Activated T-helper 1 cell treated with anti-CD3 and anti-CD28 coated beads, Interleukin-12 subunit alpha, Interleukin-12 subunit beta, Interleukin-2, Interleukin-4 antibody, amounts not matched to agents 30 ng/mL and 10 ng/mL and 1 ng/mL, durations not matched to agents 14 hours and 24 hours and 36 hours (primary cell): ENCODE data around the gene ALPK3. TPM values are rescaled to one million over a fixed set of nuclear protein-coding genes. Genes with fewer than 3 reads are reported as not detected.

Experiments
- DNase-seq: peaks from one replicate; pipeline ENCODE4 v3.0.0; 2021; ENCODE audit warnings: low spot score
- H3K27ac Mint-ChIP-seq: one replicate; pipeline ENCODE4 v1.8.0; 2021; ENCODE audit warnings: mild to moderate bottlenecking, mixed read lengths
- H3K27me3 Mint-ChIP-seq: one replicate; pipeline ENCODE4 v1.8.0; 2022; ENCODE audit warnings: mild to moderate bottlenecking, moderate library complexity, mixed read lengths; ENCODE audit not compliant: insufficient read depth
- H3K36me3 Mint-ChIP-seq: one replicate; pipeline ENCODE4 v1.8.0; 2021; ENCODE audit warnings: low read depth, mixed read lengths
- H3K4me1 Mint-ChIP-seq: one replicate; pipeline ENCODE4 v1.8.0; 2021; ENCODE audit warnings: low read depth, mixed read lengths
- H3K4me3 Mint-ChIP-seq: one replicate; pipeline ENCODE4 v1.8.0; 2021; ENCODE audit warnings: mild to moderate bottlenecking, moderate library complexity, mixed read lengths
- H3K9me3 Mint-ChIP-seq: one replicate; pipeline ENCODE4 v1.8.0; 2021; ENCODE audit warnings: mixed read lengths
- intact Hi-C: fragments of 100-400 bp; cut with micrococcal nuclease; formaldehyde crosslinking; loops from one replicate; pipeline ENCODE4 v1.15.1; 2024
- total RNA-seq: library from RNA; stranded (reverse); gene quantifications from 2 replicates; pipeline ENCODE4 v1.2.3, GENCODE V29; 2022

The ALPK3 gene
- total RNA-seq, 1 donor from 2014 or later, result 0.10 TPM

DNA sequence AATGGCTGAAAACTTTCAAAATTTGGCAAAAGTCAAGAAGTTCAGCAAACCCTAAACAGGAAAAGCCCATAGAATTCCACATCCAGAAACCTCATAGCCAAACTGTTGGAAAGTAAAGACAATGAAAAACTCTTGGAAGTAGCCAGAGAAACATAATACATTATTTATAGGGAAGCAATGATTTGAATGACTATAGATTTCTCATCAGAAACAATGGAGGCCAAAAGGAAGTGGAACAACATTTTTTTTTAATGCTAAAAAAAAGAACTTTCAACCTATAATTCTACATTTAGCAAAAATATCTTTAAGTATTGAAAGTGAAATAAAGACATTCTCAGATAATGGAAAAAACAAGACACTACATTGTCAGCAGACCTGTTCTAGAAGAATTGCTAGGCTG is 30.2 kb downstream of the ALPK3 start:
- Mint-ChIP-seq H3K27ac (no peak overlapping the region), H3K4me1 (no peaks in the 10 kb centered on the region), H3K27me3 (no peaks in the 10 kb centered on the region), H3K36me3 (no peaks in the 10 kb centered on the region), H3K4me3 (no peak overlapping the region), H3K9me3 (peaks cover 10% of the 10 kb centered on the region)
- DNase-seq, result no peak
- intact Hi-C loops, result no loop called here

DNA sequence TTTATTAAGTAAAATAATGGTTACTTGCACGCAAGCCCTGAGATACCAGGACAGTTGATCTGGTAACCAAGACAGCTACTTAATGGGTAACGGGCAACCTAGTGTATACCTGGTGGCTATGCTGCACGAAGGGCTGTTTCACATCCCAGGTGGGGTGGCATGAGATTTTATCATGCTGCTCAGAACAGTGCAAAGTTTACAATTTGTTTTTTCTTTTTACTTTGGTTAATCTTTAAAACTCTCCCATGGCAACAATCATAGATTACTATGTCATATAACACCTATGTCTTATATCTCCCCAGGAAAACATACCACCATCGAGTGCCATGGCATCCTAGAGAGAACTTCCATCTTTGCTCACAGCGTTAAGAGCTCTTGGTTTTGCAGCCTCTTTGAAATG is 35.1 kb downstream of the ALPK3 start:
- no peak for DNase-seq
- Mint-ChIP-seq H3K27me3 (peaks cover 2% of the 10 kb centered on the region), H3K4me3 (no peak overlapping the region), H3K4me1 (no peaks in the 10 kb centered on the region), H3K9me3 (peaks cover 2% of the 10 kb centered on the region), H3K36me3 (no peaks in the 10 kb centered on the region), H3K27ac (no peak overlapping the region)
- intact Hi-C loops, result no loop called here

DNA sequence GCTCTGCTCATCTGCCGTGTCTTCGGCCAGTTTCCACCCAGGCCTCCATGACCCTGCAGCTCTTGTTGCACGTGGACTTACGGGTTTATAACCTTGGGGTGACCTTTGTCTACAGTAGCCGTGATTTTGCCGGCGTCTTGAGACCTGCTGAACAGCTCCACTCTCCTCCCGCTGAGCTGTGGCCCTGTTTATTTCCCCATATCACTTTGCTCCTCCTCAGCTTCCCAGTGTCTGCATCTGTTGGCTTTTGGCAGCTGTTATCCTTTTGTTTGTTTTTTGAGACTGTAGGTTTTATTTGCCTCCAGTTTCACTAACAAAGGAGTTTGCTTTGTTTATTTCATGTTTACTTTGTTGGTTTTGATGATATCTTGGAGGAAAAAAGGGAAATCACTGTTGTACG is 38.0 kb downstream of the ALPK3 start:
- DNase-seq, result no peak
- Mint-ChIP-seq H3K4me1 (no peaks in the 10 kb centered on the region), H3K4me3 (no peak overlapping the region), H3K9me3 (no peaks in the 10 kb centered on the region), H3K27ac (no peak overlapping the region), H3K27me3 (peaks cover 2% of the 10 kb centered on the region), H3K36me3 (no peaks in the 10 kb centered on the region)
- intact Hi-C loops, result no loop called here

DNA sequence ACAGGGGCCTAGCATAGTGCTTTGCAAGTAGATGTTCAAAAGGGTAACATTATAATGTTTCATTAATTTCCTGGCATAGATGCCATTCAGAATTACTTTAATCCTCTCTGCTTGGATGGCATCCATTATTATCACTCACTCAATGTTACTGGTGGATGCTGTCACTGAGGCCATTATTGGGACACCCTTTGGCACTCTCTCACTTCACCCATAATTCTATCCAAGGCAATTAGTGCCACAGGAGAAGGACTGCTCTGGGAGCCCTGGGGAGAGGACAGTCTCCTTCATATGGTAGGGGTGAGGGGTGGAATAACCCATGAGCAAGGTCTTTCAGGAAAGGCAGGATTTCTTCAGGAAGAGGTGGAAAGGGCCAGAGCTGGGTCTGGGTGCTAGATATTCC is 38.6 kb downstream of the ALPK3 start:
- DNase-seq, result no peak
- H3K9me3 Mint-ChIP-seq, result no peaks in the 10 kb centered on the region
- H3K27ac Mint-ChIP-seq, result no peak overlapping the region
- peaks cover 2% of the 10 kb centered on the region for H3K27me3 Mint-ChIP-seq
- H3K4me1 Mint-ChIP-seq, result no peaks in the 10 kb centered on the region
- H3K4me3 Mint-ChIP-seq, result no peak overlapping the region
- no peaks in the 10 kb centered on the region for H3K36me3 Mint-ChIP-seq
- intact Hi-C loops, result no loop called here

DNA sequence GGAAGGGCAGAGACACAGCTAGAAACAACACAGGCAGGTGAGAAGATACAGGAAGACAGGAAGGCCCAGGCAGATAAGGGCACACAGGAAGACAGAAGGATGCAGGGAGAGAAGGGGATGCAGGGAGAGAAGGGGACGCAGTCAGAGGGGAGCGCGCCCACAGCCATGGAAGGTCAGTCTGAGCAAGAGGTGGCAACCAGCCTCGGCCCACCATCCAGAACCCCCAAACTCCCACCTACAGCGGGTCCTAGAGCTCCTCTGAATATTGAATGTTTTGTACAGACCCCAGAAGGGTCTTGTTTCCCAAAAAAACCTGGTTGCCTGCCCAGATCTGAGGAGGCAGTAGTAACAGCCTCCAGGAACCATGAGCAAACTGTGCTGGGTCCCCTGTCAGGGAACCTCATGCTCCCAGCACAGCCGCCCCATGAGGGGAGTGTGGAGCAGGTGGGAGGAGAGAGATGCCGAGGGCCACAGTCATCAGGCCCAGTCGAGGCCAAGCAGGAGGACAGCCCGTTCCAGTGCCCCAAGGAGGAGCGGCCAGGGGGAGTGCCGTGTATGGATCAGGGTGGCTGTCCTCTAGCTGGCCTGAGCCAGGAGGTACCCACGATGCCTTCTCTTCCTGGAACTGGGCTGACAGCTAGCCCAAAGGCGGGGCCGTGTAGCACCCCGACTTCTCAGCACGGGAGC is 39.7 kb downstream of the ALPK3 start:
- no peaks in the 10 kb centered on the region for H3K9me3 Mint-ChIP-seq
- H3K36me3 Mint-ChIP-seq, result no peaks in the 10 kb centered on the region
- intact Hi-C loops, result no loop called here
- no peak for DNase-seq
- H3K27ac Mint-ChIP-seq, result no peak overlapping the region
- peaks cover 2% of the 10 kb centered on the region for H3K27me3 Mint-ChIP-seq
- H3K4me3 Mint-ChIP-seq, result no peak overlapping the region
- H3K4me1 Mint-ChIP-seq, result no peaks in the 10 kb centered on the region

DNA sequence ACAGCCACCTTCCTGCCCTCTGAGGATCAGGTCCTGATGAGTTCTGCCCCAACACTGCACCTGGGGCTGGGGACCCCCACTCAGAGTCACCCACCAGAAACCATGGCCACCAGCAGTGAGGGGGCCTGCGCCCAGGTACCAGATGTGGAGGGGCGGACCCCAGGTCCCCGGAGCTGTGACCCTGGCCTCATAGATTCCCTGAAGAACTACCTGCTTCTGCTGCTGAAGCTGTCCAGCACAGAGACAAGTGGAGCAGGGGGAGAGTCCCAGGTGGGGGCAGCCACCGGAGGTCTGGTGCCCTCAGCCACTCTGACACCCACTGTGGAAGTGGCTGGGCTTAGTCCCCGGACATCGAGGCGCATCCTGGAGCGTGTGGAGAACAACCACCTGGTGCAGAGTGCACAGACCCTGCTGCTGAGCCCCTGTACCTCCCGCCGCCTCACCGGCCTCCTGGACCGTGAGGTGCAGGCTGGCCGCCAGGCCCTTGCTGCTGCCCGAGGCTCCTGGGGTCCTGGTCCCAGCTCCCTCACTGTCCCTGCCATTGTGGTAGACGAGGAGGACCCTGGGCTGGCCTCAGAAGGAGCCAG is 40.4 kb downstream of the ALPK3 start:
- DNase-seq, result no peak
- intact Hi-C loops, result no loop called here
- Mint-ChIP-seq H3K36me3 (no peaks in the 10 kb centered on the region), H3K27me3 (peaks cover 2% of the 10 kb centered on the region), H3K27ac (no peak overlapping the region), H3K9me3 (no peaks in the 10 kb centered on the region), H3K4me3 (no peak overlapping the region), H3K4me1 (no peaks in the 10 kb centered on the region)

DNA sequence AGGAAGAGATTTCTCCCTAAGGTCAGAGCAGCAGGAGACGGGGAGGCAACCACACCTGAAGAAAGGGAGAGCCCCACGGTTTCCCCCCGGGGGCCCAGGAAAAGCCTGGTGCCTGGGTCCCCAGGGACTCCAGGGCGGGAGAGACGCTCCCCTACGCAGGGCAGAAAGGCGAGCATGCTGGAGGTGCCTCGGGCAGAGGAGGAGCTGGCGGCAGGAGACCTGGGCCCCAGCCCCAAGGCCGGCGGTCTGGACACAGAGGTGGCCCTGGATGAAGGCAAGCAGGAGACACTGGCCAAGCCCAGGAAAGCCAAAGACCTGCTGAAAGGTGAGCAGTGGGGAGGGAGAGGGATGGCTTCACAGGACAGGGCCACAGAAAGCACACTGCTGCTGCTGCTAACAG is 41.1 kb downstream of the ALPK3 start:
- H3K4me3 Mint-ChIP-seq, result no peak overlapping the region
- no peaks in the 10 kb centered on the region for H3K36me3 Mint-ChIP-seq
- no peak overlapping the region for H3K27ac Mint-ChIP-seq
- DNase-seq, result no peak
- H3K4me1 Mint-ChIP-seq, result no peaks in the 10 kb centered on the region
- peaks cover 2% of the 10 kb centered on the region for H3K27me3 Mint-ChIP-seq
- H3K9me3 Mint-ChIP-seq, result no peaks in the 10 kb centered on the region
- intact Hi-C loops, result no loop called here

DNA sequence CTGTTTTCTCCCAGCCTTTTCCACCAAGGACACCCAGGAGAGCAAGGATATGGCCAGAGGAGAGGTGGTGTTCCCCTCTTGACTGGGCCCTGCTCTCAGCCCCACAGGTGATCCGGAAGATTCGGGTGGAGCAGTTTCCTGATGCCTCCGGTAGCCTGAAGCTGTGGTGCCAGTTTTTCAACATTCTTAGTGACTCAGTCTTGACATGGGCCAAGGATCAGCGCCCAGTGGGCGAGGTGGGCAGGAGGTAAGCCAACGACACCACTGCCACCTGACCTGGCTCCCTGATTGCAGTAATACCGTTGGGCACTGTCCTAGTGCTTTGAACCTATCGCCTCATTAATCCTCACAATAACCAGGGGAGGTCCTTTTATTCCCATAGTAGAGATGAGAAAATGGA is 42.0 kb downstream of the ALPK3 start:
- H3K27ac Mint-ChIP-seq, result no peak overlapping the region
- H3K4me1 Mint-ChIP-seq, result no peaks in the 10 kb centered on the region
- peaks cover 5% of the 10 kb centered on the region for H3K27me3 Mint-ChIP-seq
- intact Hi-C loops, result no loop called here
- no peaks in the 10 kb centered on the region for H3K9me3 Mint-ChIP-seq
- H3K4me3 Mint-ChIP-seq, result no peak overlapping the region
- no peak for DNase-seq
- no peaks in the 10 kb centered on the region for H3K36me3 Mint-ChIP-seq

DNA sequence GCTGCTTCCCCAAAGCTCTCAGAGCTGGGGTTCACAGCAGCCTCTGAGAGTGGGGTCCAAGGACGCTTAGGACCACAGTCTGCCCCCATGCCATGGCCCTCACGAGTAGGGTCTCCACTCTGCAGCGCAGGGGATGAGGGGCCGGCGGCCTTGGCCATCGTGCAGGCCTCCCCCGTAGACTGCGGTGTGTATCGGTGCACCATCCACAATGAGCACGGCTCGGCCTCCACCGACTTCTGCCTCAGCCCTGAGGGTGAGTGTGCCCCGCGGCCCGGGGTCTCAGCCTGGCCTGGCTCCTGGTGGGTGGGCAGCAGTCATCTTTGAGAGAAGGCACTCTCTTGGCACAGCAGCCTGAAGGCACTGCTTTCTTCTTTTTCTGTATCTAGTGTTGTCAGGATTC is 42.5 kb downstream of the ALPK3 start:
- H3K27ac Mint-ChIP-seq, result no peak overlapping the region
- intact Hi-C loops, result no loop called here

DNA sequence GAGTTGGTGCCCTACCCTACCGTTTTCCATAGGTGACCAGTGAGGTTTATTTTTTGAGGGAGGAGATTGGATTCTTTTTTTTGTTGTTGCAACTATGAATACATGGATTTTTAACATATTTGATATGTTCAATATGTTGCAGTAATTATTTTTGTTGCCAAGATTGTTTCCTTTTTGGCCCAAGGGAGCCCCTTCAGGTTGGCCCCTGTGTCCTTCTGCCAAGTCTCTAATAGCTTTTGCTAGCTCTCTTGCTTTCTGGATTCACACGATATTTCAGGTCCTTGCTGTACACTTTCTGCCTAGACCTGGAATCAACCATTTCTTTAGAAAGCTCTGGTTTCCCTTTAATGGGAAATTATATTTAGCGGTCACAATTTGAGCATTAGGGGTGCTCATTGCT is 44.6 kb downstream of the ALPK3 start:
- Mint-ChIP-seq H3K36me3 (no peaks in the 10 kb centered on the region), H3K4me1 (no peaks in the 10 kb centered on the region), H3K9me3 (no peaks in the 10 kb centered on the region), H3K27ac (no peak overlapping the region), H3K4me3 (no peak overlapping the region), H3K27me3 (peaks cover 3% of the 10 kb centered on the region)
- no peak for DNase-seq
- intact Hi-C loops, result no loop called here

More for the DNA sequence above, 42.5 kb downstream of the ALPK3 start:
- Mint-ChIP-seq H3K4me3 (no peak overlapping the region), H3K27me3 (peaks cover 5% of the 10 kb centered on the region), H3K9me3 (no peaks in the 10 kb centered on the region), H3K4me1 (no peaks in the 10 kb centered on the region), H3K36me3 (no peaks in the 10 kb centered on the region)
- DNase-seq, result no peak

DNA sequence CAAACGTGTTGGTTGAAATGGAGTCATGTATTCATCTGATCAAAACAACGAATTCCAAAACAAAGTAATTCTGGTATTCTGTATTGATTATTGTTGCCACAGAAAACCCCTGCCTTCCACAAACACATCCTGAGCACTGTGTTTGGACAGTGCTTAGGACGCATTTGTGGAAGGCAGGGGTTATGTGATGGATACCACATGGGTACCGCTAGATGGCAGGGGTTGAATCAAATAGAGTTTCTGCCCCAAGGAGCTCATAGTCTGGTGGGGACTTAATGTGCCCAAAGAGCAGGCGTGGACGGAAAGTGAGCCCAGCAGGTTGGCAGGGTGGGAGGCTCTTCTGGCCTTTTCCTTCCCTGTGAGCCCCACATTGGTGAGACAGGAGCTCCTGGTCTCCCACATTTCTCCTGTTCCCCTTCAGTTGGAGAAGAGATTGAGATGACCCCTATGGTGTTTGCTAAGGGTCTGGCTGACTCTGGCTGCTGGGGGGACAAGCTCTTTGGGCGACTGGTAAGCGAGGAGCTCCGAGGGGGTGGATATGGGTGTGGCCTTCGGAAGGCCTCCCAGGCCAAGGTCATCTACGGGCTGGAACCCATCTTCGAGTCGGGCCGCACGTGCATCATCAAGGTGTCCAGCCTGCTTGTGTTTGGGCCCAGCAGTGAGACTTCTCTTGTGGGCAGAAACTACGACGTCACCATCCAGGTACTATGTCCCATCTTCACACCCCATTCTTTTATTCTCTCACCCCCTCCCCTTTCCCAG is 45.2 kb downstream of the ALPK3 start:
- intact Hi-C loops, result no loop called here
- Mint-ChIP-seq H3K27me3 (peaks cover 3% of the 10 kb centered on the region), H3K4me1 (no peaks in the 10 kb centered on the region), H3K9me3 (no peaks in the 10 kb centered on the region), H3K4me3 (no peak overlapping the region), H3K36me3 (no peaks in the 10 kb centered on the region), H3K27ac (no peak overlapping the region)
- DNase-seq, result no peak

DNA sequence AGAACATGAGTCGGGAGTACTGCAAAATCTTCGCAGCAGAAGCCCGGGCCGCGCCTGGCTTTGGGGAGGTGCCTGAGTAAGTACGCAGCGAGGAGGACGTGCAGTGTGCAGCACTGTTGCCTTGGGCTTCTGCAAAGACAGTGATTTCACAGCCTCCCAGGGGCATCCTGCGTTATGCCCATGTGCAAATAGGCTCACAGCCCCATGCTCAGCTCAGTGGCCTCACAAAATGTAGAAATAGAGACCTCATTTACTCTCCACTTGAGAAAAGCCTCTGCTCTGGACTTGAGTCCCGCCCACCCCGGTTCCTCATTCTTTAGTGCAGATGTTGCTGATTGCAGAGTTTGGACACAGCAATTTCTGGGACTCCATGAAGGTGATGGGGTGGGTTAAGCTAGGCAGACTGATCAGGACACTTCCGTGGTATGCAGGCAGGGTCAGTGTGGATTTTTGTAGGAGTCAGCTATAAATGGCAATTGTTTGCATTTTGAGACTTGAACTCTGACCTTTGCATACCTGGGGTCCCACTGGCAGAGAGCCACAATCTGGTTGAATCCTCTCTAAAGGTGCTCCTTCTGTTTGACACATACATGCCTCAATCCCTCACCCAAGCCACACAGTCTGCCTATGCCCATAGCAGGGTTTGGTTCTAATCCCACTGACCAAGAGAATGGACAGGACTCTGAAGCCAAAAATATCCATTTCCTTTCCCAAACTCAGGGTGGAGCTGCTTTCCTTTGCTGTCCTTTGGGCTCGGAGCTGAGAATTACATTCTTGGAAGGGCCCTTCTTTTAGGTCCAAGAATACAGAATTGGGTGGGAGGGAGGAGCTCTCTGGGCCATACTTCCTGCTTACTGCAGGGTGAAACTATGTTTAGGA is 46.6 kb downstream of the ALPK3 start:
- H3K36me3 Mint-ChIP-seq, result no peaks in the 10 kb centered on the region
- no peak overlapping the region for H3K27ac Mint-ChIP-seq
- H3K4me3 Mint-ChIP-seq, result no peak overlapping the region
- no peaks in the 10 kb centered on the region for H3K4me1 Mint-ChIP-seq
- no peak for DNase-seq
- no peaks in the 10 kb centered on the region for H3K9me3 Mint-ChIP-seq
- intact Hi-C loops, result no loop called here
- peaks cover 3% of the 10 kb centered on the region for H3K27me3 Mint-ChIP-seq

DNA sequence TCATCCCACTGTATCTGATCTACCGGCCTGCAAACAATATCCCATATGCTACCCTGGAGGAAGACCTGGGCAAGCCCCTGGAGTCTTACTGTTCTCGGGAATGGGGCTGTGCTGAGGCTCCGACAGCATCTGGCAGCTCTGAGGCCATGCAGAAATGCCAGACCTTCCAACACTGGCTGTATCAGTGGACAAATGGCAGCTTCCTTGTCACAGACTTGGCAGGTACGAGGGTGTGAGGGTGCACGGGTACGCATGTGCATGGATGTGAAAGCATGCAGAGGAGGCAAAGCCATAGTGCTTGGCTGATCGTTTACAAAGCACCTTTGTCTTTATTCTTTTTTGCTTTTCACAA is 47.3 kb downstream of the ALPK3 start:
- no peak overlapping the region for H3K27ac Mint-ChIP-seq
- no peak for DNase-seq
- H3K4me3 Mint-ChIP-seq, result no peak overlapping the region
- H3K9me3 Mint-ChIP-seq, result no peaks in the 10 kb centered on the region
- H3K27me3 Mint-ChIP-seq, result peaks cover 3% of the 10 kb centered on the region
- intact Hi-C loops, result no loop called here
- no peaks in the 10 kb centered on the region for H3K36me3 Mint-ChIP-seq
- H3K4me1 Mint-ChIP-seq, result no peaks in the 10 kb centered on the region
